GM12873 (cell line): ENCODE data around the gene EPOP.

Source experiments
- TF ChIP-seq, protein P1 (sequence below): IDR thresholded peaks from 2 replicates; pipeline ENCODE4 v1.5.1; 2012; ENCODE audit warnings: low read depth, mild to moderate bottlenecking, moderate library complexity, low read length, control low read depth; ENCODE audit not compliant: insufficient read depth; ENCODE audit errors: missing control alignments

EPOP gene

DNA sequence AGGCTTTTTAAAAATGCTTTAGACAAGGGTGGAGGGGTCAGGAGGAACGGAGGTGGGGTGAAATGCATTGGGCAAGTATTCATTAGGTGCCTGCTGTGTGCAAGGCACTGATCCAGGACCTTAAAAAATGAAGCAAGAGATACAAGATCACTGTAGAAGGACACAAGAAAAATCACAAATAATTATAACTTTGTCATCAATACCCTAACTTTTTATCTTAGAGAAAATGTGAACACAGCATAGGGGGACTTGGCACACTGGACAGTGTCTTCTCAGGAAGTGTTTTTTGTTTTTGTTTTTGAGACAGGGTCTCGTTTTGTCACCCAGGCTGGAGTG is 7.0 kb downstream of the EPOP start:
- TF ChIP-seq, protein P1, sequence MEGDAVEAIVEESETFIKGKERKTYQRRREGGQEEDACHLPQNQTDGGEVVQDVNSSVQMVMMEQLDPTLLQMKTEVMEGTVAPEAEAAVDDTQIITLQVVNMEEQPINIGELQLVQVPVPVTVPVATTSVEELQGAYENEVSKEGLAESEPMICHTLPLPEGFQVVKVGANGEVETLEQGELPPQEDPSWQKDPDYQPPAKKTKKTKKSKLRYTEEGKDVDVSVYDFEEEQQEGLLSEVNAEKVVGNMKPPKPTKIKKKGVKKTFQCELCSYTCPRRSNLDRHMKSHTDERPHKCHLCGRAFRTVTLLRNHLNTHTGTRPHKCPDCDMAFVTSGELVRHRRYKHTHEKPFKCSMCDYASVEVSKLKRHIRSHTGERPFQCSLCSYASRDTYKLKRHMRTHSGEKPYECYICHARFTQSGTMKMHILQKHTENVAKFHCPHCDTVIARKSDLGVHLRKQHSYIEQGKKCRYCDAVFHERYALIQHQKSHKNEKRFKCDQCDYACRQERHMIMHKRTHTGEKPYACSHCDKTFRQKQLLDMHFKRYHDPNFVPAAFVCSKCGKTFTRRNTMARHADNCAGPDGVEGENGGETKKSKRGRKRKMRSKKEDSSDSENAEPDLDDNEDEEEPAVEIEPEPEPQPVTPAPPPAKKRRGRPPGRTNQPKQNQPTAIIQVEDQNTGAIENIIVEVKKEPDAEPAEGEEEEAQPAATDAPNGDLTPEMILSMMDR = no peak

DNA sequence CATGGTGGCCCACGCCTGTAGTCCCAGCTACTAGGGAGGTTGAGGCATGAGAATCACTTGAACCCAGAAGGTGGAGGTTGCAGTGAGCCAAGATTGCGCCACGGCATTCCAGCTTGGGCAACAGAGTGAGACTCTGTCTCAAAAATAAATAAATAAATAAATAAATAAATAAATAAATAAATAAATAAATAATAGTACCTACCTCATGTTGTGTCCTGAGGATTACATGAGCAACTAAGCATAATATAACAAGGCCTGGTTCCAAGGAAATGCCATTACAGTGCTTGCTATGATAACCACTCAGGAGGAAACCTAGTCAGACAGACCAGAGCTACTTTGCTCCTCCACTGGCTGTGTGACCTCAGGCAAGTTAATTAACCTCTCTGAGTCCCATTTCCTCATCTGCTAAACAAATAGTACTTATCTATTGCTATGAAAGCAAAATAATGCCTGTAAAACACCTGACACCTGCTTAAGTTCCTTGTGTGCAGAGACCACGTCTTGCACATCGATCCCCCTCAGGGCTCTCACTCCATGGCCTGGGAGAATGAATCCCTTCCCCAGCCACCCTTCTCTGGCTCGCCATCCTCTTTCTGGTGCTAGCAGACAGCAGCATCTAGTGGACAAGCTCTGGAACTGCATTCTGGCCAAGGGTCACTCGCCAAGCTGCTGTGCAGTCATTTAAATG is 7.5 kb downstream of the EPOP start:
- TF ChIP-seq, protein P1 = peak; percentile 100

DNA sequence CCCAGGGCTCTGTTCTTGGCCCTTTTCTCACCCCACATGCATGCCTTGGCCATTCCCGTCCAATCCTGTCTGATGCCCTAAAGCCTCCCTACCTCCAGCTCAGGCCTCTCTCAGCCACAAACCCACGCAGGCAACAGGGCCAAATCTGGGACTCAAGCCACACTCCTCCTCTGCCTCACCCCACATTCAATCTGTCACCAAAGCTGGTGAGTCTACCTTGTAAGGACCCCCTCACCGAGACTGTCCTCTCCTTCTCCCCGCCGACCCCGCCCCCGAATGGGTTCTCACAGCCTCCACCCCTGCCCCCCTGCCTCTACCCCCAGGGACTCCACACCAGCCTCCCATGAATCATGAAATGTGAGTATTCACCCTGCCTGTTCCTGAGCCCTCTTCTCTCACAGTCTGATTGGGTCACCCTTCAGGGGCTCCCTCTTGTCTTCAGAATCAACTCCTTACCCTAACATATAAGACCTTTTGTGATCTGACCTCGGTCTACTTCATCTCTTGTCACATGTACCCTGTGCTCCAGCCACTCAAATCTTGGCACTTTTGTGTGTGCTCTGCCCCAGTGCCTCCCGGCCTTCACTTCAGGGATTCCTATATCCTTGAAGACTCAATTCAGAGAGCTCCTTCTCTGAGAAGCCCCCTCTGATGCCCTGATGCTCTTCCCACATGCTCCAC is 10.7 kb downstream of the EPOP start:
- TF ChIP-seq, protein P1 = no peak

DNA sequence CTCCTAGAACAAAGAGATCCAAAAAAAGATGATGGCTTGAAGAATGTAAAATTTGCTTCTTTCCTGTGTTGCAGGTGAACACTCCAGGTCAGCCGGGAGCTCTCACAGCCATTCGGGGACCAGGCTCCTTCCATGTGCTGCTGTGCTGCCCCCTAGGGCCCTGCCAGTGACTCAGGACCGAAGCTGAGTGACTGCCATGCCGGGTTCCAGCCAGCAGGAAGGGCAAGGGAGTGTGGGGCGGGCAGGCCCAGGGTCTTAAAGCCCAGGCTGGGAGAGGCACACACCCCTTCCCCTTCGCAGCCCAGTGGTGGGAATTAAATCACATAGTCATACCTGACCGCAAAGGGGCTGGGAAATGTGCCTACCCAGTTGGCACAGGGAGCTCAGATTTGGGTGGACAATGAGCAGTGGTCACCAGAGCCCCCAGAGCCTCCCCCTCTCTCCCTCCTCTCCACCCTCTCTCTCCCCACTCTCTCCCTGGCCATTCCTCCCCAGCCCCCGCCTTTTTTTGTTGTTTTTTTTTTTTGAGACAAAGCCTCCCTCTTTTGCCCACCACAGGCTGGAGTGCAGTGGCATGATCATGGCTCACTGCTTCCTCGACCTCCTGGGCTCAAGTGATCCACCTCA is 11.5 kb downstream of the EPOP start:
- TF ChIP-seq, protein P1 = peak; percentile 95

DNA sequence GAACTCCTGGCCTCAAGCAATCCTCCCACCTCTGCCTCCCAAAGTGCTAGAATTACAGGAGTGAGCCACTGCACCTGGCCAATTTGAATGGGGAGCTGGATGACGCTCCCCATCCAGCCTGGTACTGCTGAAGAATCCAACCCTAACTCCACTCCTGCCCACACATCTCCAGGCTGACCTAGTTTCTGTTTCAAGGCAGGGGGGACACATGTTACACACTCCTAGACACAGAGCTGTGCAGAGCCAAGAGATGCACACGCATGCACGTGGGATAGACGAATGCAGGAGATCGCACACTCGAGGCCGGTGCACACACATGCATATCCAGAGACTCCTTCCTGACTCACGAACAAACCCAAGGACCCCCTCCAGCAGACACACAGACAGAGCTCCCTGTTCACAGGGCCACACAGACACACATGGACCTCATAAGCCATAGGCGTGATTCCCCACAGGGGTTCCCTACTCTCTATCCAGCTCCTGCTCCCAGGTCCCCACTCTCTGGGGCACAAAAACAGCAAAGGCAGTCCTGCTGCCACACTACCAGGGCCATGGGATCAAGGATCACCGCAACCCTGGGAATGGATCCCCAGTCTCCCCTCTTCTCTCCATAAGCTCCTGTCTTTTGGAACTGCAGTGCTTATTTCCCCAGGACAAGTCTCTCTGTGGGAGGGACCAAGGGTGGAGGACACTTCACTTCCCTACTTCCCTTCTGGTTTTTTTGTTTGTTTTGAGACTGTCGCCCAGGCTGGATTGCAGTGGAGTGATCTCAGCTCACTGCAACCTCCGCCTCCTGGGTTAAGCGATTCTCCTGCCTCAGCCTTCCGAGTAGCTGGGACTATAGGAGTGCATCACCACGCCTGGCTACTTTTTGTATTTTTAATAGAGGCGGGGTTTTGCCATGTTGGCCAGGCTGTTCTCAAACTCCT is 14.4 kb downstream of the EPOP start:
- TF ChIP-seq, protein P1 = no peak

DNA sequence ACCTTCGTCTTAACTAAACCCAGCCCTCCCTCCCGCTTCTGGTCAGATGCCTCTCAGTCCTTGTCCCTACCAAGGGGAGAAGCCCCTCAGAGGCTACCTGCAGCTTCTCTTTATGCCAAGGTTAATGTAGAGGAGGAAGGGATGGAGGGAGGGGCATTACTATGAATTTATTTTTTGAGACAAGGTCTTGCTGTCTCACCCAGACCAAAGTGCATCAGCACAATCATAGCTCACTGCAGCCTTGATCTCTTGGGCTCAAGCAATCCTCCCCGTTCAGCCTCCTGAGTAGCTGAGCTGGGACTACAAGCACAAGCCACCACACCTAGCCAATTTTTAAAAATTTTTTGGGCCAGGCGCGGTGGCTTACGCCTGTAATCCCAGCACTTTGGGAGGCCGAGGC is 15.3 kb downstream of the EPOP start:
- TF ChIP-seq, protein P1 = no peak
